Neural cell (in vitro differentiated cells): Measurements from ENCODE around the gene CACNA1C. TPM values are rescaled to one million over a fixed set of nuclear protein-coding genes. Genes with fewer than 3 reads are reported as not detected.

Experiments used
- H2AFZ ChIP-seq: fragments of 200-600, 300-800 bp; sonication (generic), shearing (Covaris generic); 2 replicates; pipeline ENCODE4 v1.6.0; 2014; ENCODE audit warnings: low read depth, mild to moderate bottlenecking, antibody characterized with exemption, low read length, moderate library complexity
- H3F3A ChIP-seq: fragments of 200-600 bp; shearing (Covaris generic); 2 replicates; pipeline ENCODE4 v1.6.1; 2016; ENCODE audit warnings: mild to moderate bottlenecking, moderate library complexity, mixed read lengths, antibody characterized with exemption, low read length; ENCODE audit not compliant: insufficient read depth, poor library complexity, severe bottlenecking
- H3K27ac ChIP-seq: fragments of 200-600, 300-800 bp; sonication (generic), shearing (Covaris generic); 2 replicates; pipeline ENCODE4 v1.5.1; 2014; ENCODE audit warnings: mild to moderate bottlenecking, low read length, moderate library complexity
- H3K27me3 ChIP-seq: fragments of 300-800, 200-600 bp; sonication (generic), shearing (Covaris generic); 2 replicates; pipeline ENCODE4 v1.6.0; 2014; ENCODE audit warnings: mild to moderate bottlenecking, low read depth, low read length, moderate library complexity; ENCODE audit not compliant: insufficient read depth
- H3K36me3 ChIP-seq: fragments of 300-800, 200-600 bp; sonication (generic), shearing (Covaris generic); 2 replicates; pipeline ENCODE4 v1.5.1; 2014; ENCODE audit warnings: mild to moderate bottlenecking, antibody characterized with exemption, low read length, moderate library complexity; ENCODE audit not compliant: insufficient read depth
- H3K4me2 ChIP-seq: fragments of 300-800, 200-600 bp; sonication (generic), shearing (Covaris generic); 2 replicates; pipeline ENCODE4 v1.6.0; 2014; ENCODE audit warnings: mild to moderate bottlenecking, low read length
- H3K4me3 ChIP-seq: fragments of 300-800, 200-600 bp; sonication (generic), shearing (Covaris generic); 2 replicates; pipeline ENCODE4 v1.5.1; 2014; ENCODE audit warnings: mild to moderate bottlenecking, low read length, moderate library complexity
- H3K79me2 ChIP-seq: fragments of 200-600 bp; shearing (Covaris generic); replicated peaks from 2 replicates; pipeline ENCODE4 v1.6.0; 2014; ENCODE audit warnings: mild to moderate bottlenecking, low read length, moderate library complexity; ENCODE audit not compliant: insufficient read depth
- H3K9ac ChIP-seq: fragments of 300-800, 200-600 bp; sonication (generic), shearing (Covaris generic); 2 replicates; pipeline ENCODE4 v1.6.1; 2016; ENCODE audit warnings: mild to moderate bottlenecking, low read length, mixed read lengths
- H3K9me2 ChIP-seq: fragments of 200-600 bp; shearing (Covaris generic); 2 replicates; pipeline ENCODE4 v1.6.1; 2016; ENCODE audit warnings: mild to moderate bottlenecking, low read length, mixed read lengths; ENCODE audit not compliant: insufficient read depth
- H3K9me3 ChIP-seq: fragments of 200-600, 300-800 bp; sonication (generic), shearing (Covaris generic); 2 replicates; pipeline ENCODE4 v1.6.1; 2016; ENCODE audit warnings: mild to moderate bottlenecking, mixed run types, low read length, moderate library complexity, mixed read lengths
- H4K20me1 ChIP-seq: fragments of 200-600 bp; shearing (Covaris generic); 2 replicates; pipeline ENCODE4 v1.6.1; 2016; ENCODE audit warnings: mild to moderate bottlenecking, mixed run types; ENCODE audit not compliant: insufficient read depth
- CTCF ChIP-seq: fragments of 450-650 bp; IDR thresholded peaks from 2 replicates; pipeline ENCODE4 v1.5.1; 2014; ENCODE audit warnings: antibody characterized with exemption, mild to moderate bottlenecking, moderate library complexity; ENCODE audit not compliant: poor library complexity, severe bottlenecking
- EP300 ChIP-seq: fragments of 450-650 bp; conservative IDR thresholded peaks from 2 replicates; pipeline ENCODE4 v1.6.1; 2014; ENCODE audit warnings: antibody characterized with exemption, mild to moderate bottlenecking, moderate library complexity; ENCODE audit not compliant: poor library complexity, severe bottlenecking
- EZH2 ChIP-seq: fragments of 200-600, 300-800 bp; shearing (Covaris generic), sonication (generic); IDR thresholded peaks from 2 replicates; pipeline ENCODE4 v1.6.1; 2014; ENCODE audit warnings: antibody characterized with exemption, low read length, borderline replicate concordance, mild to moderate bottlenecking; ENCODE audit not compliant: insufficient read depth, poor library complexity, severe bottlenecking
- MXI1 ChIP-seq: fragments of 450-650 bp; conservative IDR thresholded peaks from 2 replicates; pipeline ENCODE4 v1.6.1; 2014; ENCODE audit warnings: antibody characterized with exemption, mild to moderate bottlenecking; ENCODE audit not compliant: poor library complexity, severe bottlenecking
- POLR2AphosphoS5 ChIP-seq: IDR thresholded peaks from 2 replicates; pipeline ENCODE4 v1.6.1; 2012
- RAD21 ChIP-seq: fragments of 450-650 bp; conservative IDR thresholded peaks from 2 replicates; pipeline ENCODE4 v1.6.1; 2014; ENCODE audit warnings: antibody characterized with exemption, mild to moderate bottlenecking, moderate library complexity
- REST ChIP-seq: IDR thresholded peaks from 2 replicates; pipeline ENCODE4 v1.6.1; 2012; ENCODE audit warnings: borderline replicate concordance
- SMC3 ChIP-seq: fragments of 450-650 bp; conservative IDR thresholded peaks from 2 replicates; pipeline ENCODE4 v1.6.1; 2014; ENCODE audit warnings: antibody characterized with exemption, mild to moderate bottlenecking, moderate library complexity; ENCODE audit not compliant: poor library complexity
- TAF1 ChIP-seq: IDR thresholded peaks from 2 replicates; pipeline ENCODE4 v1.6.1; 2012; ENCODE audit warnings: low read depth
- polyA plus RNA-seq: library from polyadenylated mRNA; depleted of rRNA; stranded (reverse); fragments of >200 nt; gene quantifications from 2 replicates; pipeline ENCODE4 v1.2.3, GENCODE V29; 2014

CACNA1C gene
- polyA plus RNA-seq, 1 donor from 2014 or later: 9.7 TPM

- no peaks in the 10 kb centered on the region for H3F3A ChIP-seq
- no peaks in the 10 kb centered on the region for H3K9me3 ChIP-seq
- no peaks in the 10 kb centered on the region for H3K9me2 ChIP-seq
- H3K36me3 ChIP-seq: no peaks in the 10 kb centered on the region
- no peaks in the 10 kb centered on the region for H3K79me2 ChIP-seq
- H3K27me3 ChIP-seq: peaks cover 17% of the 10 kb centered on the region
- H3K27ac ChIP-seq: no peak overlapping the region
- H3K4me3 ChIP-seq: no peak overlapping the region
- no peak overlapping the region for H3K4me2 ChIP-seq
- no peak overlapping the region for H3K9ac ChIP-seq
- H4K20me1 ChIP-seq: no peaks in the 10 kb centered on the region
- no peak overlapping the region for H2AFZ ChIP-seq
- TF ChIP-seq EP300 (no peak), REST (no peak), RAD21 (no peak), POLR2AphosphoS5 (no peak)
Observed at GRCh38 chr12:2686280-2686646, 633.5 kb downstream of the CACNA1C start.

- TF ChIP-seq RAD21 (no peak), TAF1 (no peak), EP300 (no peak), CTCF (no peak), MXI1 (no peak), REST (no peak), SMC3 (no peak), EZH2 (no peak), POLR2AphosphoS5 (no peak)
- Histone ChIP-seq H3K36me3 (no peaks in the 10 kb centered on the region), H3K4me2 (no peak overlapping the region), H3K4me3 (no peak overlapping the region), H4K20me1 (no peaks in the 10 kb centered on the region), H3K9me3 (no peaks in the 10 kb centered on the region), H3K27ac (no peak overlapping the region), H2AFZ (no peak overlapping the region), H3K9me2 (no peaks in the 10 kb centered on the region), H3K9ac (no peak overlapping the region), H3F3A (no peaks in the 10 kb centered on the region), H3K27me3 (peaks cover 25% of the 10 kb centered on the region), H3K79me2 (no peaks in the 10 kb centered on the region)
Observed at GRCh38 chr12:2687058-2687457, 634.3 kb downstream of the CACNA1C start.
